ENCODE results near the gene SNRNP200.

DNA sequence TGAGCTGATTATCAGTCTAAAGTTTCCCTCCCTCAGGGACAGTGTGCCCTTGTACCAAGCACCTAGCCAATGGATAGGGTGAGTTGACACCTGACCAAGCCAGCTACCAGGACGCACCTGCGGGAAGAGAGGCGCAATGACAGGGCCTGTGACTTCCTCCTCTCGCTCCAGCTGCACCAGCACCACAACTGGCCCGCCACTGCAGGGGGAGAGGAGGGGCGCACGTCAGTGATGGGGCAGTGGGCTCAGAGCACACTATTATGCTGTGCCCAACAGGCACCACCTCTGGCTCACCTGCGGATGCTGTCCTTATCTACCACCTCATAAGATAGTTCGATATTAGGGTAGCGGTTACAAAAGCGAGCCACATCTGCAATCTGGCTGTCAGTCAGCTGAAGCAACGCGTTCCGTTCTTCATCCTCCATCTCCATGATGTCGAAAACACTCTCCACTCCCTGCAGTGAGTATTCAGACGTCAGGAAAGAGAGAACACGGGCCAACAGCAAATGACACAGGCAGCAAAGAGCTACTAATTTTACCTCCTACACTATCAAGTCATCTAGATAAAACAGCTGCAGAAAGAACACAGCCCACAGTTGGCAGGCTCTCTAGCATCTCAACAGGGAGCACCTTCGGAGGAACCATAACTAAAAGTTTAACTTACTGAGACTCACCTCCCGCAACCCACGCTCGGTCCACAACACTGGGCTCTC is 28.4 kb downstream of the SNRNP200 start:
- TF ChIP-seq, protein P1, sequence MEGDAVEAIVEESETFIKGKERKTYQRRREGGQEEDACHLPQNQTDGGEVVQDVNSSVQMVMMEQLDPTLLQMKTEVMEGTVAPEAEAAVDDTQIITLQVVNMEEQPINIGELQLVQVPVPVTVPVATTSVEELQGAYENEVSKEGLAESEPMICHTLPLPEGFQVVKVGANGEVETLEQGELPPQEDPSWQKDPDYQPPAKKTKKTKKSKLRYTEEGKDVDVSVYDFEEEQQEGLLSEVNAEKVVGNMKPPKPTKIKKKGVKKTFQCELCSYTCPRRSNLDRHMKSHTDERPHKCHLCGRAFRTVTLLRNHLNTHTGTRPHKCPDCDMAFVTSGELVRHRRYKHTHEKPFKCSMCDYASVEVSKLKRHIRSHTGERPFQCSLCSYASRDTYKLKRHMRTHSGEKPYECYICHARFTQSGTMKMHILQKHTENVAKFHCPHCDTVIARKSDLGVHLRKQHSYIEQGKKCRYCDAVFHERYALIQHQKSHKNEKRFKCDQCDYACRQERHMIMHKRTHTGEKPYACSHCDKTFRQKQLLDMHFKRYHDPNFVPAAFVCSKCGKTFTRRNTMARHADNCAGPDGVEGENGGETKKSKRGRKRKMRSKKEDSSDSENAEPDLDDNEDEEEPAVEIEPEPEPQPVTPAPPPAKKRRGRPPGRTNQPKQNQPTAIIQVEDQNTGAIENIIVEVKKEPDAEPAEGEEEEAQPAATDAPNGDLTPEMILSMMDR (conservative IDR thresholded peaks at IDR 0.05 in 1 of 2, IDR thresholded peaks at IDR 0.05 in 1 of 2; ENCODE audit: extremely low read depth in 1 of 2, insufficient read depth in 1 of 2, low read depth in 1 of 2, low read length in 2 of 2): no peak
- no peak for TF ChIP-seq EZH2 (IDR thresholded peaks at IDR 0.05; ENCODE audit: borderline replicate concordance, low read length)

Measured in mammary epithelial cell (primary cell).